ENCODE measurements around the gene CD40. TPM values are rescaled to one million over a fixed set of nuclear protein-coding genes. Genes with fewer than 3 reads are reported as not detected.

Gene CD40
- total RNA-seq, 1 experiment from 2014 or later = 6.3 TPM

DNA sequence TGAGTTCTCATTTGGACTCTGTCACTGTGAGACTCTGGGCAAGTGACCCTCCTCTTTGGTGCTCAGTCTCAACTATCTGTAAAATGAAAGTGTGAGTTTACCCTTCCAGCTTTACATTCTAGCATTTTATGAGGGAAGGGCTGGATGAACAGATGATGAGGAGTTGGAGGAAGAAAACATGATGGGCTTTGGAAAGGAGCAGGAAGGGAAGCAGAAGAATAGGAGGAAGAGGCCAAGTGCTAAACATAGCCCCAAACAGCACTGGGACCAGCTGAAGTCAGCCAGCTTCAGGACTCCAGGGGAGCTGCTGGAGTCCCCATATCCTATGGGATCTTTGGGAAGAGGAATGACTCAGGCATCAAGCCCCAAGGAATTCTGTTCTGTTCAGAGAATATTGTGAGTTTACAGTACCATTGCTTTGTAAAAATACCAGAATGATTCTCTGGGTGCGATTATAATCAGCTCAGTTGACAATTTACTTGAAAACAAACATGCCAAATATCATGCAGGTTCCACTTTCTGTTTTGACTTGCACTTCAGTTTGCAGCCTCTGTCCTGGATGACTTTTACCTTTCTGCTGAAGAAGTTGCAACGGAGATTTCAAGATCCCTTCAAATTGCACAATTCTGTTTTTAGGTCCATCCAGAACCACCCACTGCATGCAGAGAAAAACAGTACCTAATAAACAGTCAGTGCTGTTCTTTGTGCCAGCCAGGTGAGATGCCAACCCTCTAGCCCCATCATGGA, 3.2 kb downstream of the CD40 start:
- Histone ChIP-seq H3K9me2 (replicated peaks; ENCODE audit: insufficient read depth, low read length) (no peaks in the 10 kb centered on the region), H3K4me2 (ENCODE audit: low read depth, low read length, poor library complexity, severe bottlenecking) (no peak overlapping the region), H3K4me1 (ENCODE audit: low read length) (peaks cover 28% of the 10 kb centered on the region), H2AFZ (ENCODE audit: low read length) (no peak overlapping the region), H3K27ac (ENCODE audit: low read length) (no peak overlapping the region), H3K9ac (ENCODE audit: low read length) (no peak overlapping the region; the same call in 1 of the 2 replicates), H3K4me3 (ENCODE audit: low read length) (no peak overlapping the region), H3K27me3 (ENCODE audit: low read length) (no peaks in the 10 kb centered on the region), H4K20me1 (ENCODE audit: insufficient read depth, low read depth, low read length) (peaks cover 3% of the 10 kb centered on the region; the same call in 1 of the 2 replicates), H3K9me3 (ENCODE audit: low read length) (no peaks in the 10 kb centered on the region), H3K36me3 (ENCODE audit: insufficient read depth, low read length) (no peaks in the 10 kb centered on the region), H3K79me2 (ENCODE audit: low read length) (no peaks in the 10 kb centered on the region)
- no peak for DNase-seq

- Histone ChIP-seq H3K4me1 (ENCODE audit: low read length) (peaks cover 28% of the 10 kb centered on the region), H3K36me3 (ENCODE audit: insufficient read depth, low read length) (no peaks in the 10 kb centered on the region), H3K9me2 (replicated peaks; ENCODE audit: insufficient read depth, low read length) (no peaks in the 10 kb centered on the region), H2AFZ (ENCODE audit: low read length) (no peak overlapping the region), H3K79me2 (ENCODE audit: low read length) (no peaks in the 10 kb centered on the region), H4K20me1 (ENCODE audit: insufficient read depth, low read depth, low read length) (peaks cover 3% of the 10 kb centered on the region; the same call in 1 of the 2 replicates), H3K9ac (ENCODE audit: low read length) (no peak overlapping the region), H3K9me3 (ENCODE audit: low read length) (no peaks in the 10 kb centered on the region), H3K4me3 (ENCODE audit: low read length) (no peak overlapping the region), H3K4me2 (ENCODE audit: low read depth, low read length, poor library complexity, severe bottlenecking) (no peak overlapping the region), H3K27me3 (ENCODE audit: low read length) (no peaks in the 10 kb centered on the region), H3K27ac (ENCODE audit: low read length) (no peak overlapping the region)
- no peak for DNase-seq
Measured at GRCh38 chr20:46122071-46122470, 4.0 kb downstream of the CD40 start.

GRCh38 chr20:46122516-46123481, 4.7 kb downstream of the CD40 start:
- Histone ChIP-seq H3K27ac (ENCODE audit: low read length) (no peak overlapping the region), H4K20me1 (ENCODE audit: insufficient read depth, low read depth, low read length) (peaks cover 3% of the 10 kb centered on the region; the same call in 1 of the 2 replicates), H3K36me3 (ENCODE audit: insufficient read depth, low read length) (no peaks in the 10 kb centered on the region), H3K9me2 (replicated peaks; ENCODE audit: insufficient read depth, low read length) (no peaks in the 10 kb centered on the region), H3K4me2 (ENCODE audit: low read depth, low read length, poor library complexity, severe bottlenecking) (no peak overlapping the region), H3K9ac (ENCODE audit: low read length) (no peak overlapping the region), H2AFZ (ENCODE audit: low read length) (no peak overlapping the region), H3K4me3 (ENCODE audit: low read length) (no peak overlapping the region), H3K4me1 (ENCODE audit: low read length) (peaks cover 27% of the 10 kb centered on the region), H3K27me3 (ENCODE audit: low read length) (no peaks in the 10 kb centered on the region), H3K9me3 (ENCODE audit: low read length) (no peaks in the 10 kb centered on the region), H3K79me2 (ENCODE audit: low read length) (no peaks in the 10 kb centered on the region)
- no peak for DNase-seq

- no peaks in the 10 kb centered on the region for H3K36me3 ChIP-seq (ENCODE audit: insufficient read depth, low read length)
- H2AFZ ChIP-seq (ENCODE audit: low read length) = no peak overlapping the region
- H3K27ac ChIP-seq (ENCODE audit: low read length) = no peak overlapping the region
- no peak for DNase-seq
- no peak overlapping the region for H3K4me3 ChIP-seq (ENCODE audit: low read length)
- no peaks in the 10 kb centered on the region for H3K9me3 ChIP-seq (ENCODE audit: low read length)
- no peaks in the 10 kb centered on the region for H3K27me3 ChIP-seq (ENCODE audit: low read length)
- H3K4me1 ChIP-seq (ENCODE audit: low read length) = peaks cover 20% of the 10 kb centered on the region
- no peaks in the 10 kb centered on the region for H3K9me2 ChIP-seq (replicated peaks; ENCODE audit: insufficient read depth, low read length)
- no peak overlapping the region for H3K9ac ChIP-seq (ENCODE audit: low read length)
- H3K4me2 ChIP-seq (ENCODE audit: low read depth, low read length, poor library complexity, severe bottlenecking) = no peak overlapping the region
- H4K20me1 ChIP-seq (ENCODE audit: insufficient read depth, low read depth, low read length) = peaks cover 3% of the 10 kb centered on the region; the same call in 1 of the 2 replicates
- no peaks in the 10 kb centered on the region for H3K79me2 ChIP-seq (ENCODE audit: low read length)
Measured at GRCh38 chr20:46123482-46124245, 5.5 kb downstream of the CD40 start.

- Histone ChIP-seq H3K27ac (ENCODE audit: low read length) (no peak overlapping the region), H3K27me3 (ENCODE audit: low read length) (0 out of 2 replicates have a peak, but pooled peaks cover 3% of the 10 kb centered on the region), H2AFZ (ENCODE audit: low read length) (no peak overlapping the region), H3K4me2 (ENCODE audit: low read depth, low read length, poor library complexity, severe bottlenecking) (no peak overlapping the region), H3K9ac (ENCODE audit: low read length) (no peak overlapping the region), H4K20me1 (ENCODE audit: insufficient read depth, low read depth, low read length) (no peaks in the 10 kb centered on the region; the same call in 1 of the 2 replicates), H3K9me2 (replicated peaks; ENCODE audit: insufficient read depth, low read length) (no peaks in the 10 kb centered on the region), H3K4me3 (ENCODE audit: low read length) (no peak overlapping the region), H3K79me2 (ENCODE audit: low read length) (no peaks in the 10 kb centered on the region), H3K36me3 (ENCODE audit: insufficient read depth, low read length) (no peaks in the 10 kb centered on the region), H3K4me1 (ENCODE audit: low read length) (peaks cover 3% of the 10 kb centered on the region; the same call in 1 of the 2 replicates), H3K9me3 (ENCODE audit: low read length) (no peaks in the 10 kb centered on the region)
- no peak for DNase-seq
Measured at GRCh38 chr20:46126440-46127056, 8.4 kb downstream of the CD40 start.

GRCh38 chr20:46127396-46128010, 9.4 kb downstream of the CD40 start:
- Histone ChIP-seq H3K27me3 (ENCODE audit: low read length) (0 out of 2 replicates have a peak, but pooled peaks cover 3% of the 10 kb centered on the region), H3K36me3 (ENCODE audit: insufficient read depth, low read length) (no peaks in the 10 kb centered on the region)
- DNase-seq = no peak

More at GRCh38 chr20:46127396-46128010, 9.4 kb downstream of the CD40 start:
- no peak overlapping the region for H2AFZ ChIP-seq (ENCODE audit: low read length)
- H3K4me2 ChIP-seq (ENCODE audit: low read depth, low read length, poor library complexity, severe bottlenecking) = no peak overlapping the region
- H3K79me2 ChIP-seq (ENCODE audit: low read length) = no peaks in the 10 kb centered on the region
- H3K27ac ChIP-seq (ENCODE audit: low read length) = no peak overlapping the region
- no peaks in the 10 kb centered on the region for H3K9me2 ChIP-seq (replicated peaks; ENCODE audit: insufficient read depth, low read length)
- H3K4me3 ChIP-seq (ENCODE audit: low read length) = no peak overlapping the region
- H3K9me3 ChIP-seq (ENCODE audit: low read length) = no peaks in the 10 kb centered on the region
- H4K20me1 ChIP-seq (ENCODE audit: insufficient read depth, low read depth, low read length) = no peaks in the 10 kb centered on the region; the same call in 1 of the 2 replicates
- peaks cover 3% of the 10 kb centered on the region; the same call in 1 of the 2 replicates for H3K4me1 ChIP-seq (ENCODE audit: low read length)
- H3K9ac ChIP-seq (ENCODE audit: low read length) = no peak overlapping the region

Measured in Karpas-422 (cell line).